ENCODE measurements around the gene FFAR1.

GRCh38 chr19:35348911-35349611 lies 1.4 kb downstream of the FFAR1 start:
- TF ChIP-seq CTCF (conservative IDR thresholded peaks at IDR 0.05; ENCODE audit: low read depth in 2 of 2) (no peak), EZH2 (IDR thresholded peaks at IDR 0.05; ENCODE audit: low read depth, unreplicated experiment) (no peak), REST (IDR thresholded peaks at IDR 0.05; ENCODE audit: unreplicated experiment) (no peak), POLR2AphosphoS5 (IDR thresholded peaks at IDR 0.05; ENCODE audit: low read depth) (no peak), CREB1 (CRISPR knock-in tag; IDR thresholded peaks at IDR 0.05; ENCODE audit: low read depth) (no peak), EZH2phosphoT487 (IDR thresholded peaks at IDR 0.05; ENCODE audit: unreplicated experiment) (no peak)
- TF ChIP-seq, protein P1, sequence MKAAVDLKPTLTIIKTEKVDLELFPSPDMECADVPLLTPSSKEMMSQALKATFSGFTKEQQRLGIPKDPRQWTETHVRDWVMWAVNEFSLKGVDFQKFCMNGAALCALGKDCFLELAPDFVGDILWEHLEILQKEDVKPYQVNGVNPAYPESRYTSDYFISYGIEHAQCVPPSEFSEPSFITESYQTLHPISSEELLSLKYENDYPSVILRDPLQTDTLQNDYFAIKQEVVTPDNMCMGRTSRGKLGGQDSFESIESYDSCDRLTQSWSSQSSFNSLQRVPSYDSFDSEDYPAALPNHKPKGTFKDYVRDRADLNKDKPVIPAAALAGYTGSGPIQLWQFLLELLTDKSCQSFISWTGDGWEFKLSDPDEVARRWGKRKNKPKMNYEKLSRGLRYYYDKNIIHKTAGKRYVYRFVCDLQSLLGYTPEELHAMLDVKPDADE (IDR thresholded peaks at IDR 0.05): no peak
